ENCODE results near the gene GRIA4.

GRIA4 gene

DNA sequence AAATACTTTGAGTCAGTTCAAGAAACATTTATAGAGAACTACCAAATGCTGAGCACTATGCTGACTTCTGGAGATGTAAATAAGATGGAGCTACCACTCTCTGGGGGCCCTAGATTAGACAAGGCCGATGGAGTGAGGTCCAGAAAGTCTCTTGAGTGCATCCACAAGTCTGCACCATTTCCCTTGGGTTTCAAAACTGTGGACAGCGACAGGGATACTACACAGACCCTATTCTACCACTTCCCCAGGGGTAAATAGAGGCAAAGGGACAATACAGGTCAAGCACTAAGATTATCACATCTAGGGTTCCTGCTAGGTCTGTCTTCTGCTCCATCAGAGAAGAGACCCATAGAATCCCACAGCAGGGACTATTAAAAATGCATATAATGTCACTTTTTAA is 183.2 kb downstream of the GRIA4 start:
- no peak for DNase-seq

DNA sequence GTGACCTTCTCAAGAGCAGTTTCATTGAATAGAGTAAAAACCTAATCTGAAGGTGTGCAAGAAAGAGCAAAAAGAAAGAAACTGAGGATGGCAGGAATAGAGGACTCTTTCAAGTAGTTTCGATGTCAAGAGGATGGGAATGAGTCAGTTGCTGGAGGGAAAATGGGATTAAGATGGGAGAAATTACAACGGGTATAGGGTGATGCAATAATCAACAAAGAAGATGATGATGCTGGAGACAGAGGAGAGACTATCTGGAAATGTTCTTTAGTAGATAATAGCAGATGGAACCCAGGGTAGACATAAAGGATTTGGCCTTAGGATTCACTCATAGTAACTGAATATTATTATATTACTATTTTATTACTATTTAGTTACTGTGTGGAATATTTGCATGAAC is 189.4 kb downstream of the GRIA4 start:
- DNase-seq, result no peak

DNA sequence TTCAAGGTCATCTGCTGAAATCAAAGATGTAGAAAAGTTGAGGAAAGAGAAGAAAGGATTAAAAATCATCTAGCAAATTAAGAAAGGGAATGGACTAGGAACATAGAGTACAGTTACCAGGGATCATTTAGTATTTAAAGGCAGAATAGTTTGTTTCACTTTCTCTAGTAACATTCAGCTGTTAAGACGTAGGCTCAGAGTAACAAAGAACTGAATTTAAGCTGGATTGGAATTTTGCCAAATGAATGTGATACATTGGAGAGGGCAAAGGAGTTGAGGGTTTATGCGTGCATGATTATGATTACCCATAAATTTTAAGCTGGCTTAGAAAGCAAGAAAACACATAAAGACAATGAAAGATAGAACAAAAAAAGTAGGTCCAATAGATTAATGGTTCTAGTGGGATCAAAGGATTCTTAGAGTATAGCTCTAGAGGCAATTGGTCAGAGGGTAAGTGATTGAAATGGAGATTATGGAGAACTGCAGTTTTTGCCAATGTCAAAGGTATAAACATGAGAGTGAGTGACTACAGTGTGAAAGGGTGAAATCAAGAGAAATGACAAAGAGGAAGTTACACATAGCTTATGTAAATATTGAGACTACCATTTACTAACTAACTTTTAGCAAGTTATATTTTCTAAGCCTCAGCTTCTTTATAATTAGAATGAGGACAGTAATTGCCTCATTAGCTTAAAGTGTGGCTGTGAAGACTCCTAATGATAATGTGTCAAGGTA is 190.0 kb downstream of the GRIA4 start:
- DNase-seq, result no peak

DNA sequence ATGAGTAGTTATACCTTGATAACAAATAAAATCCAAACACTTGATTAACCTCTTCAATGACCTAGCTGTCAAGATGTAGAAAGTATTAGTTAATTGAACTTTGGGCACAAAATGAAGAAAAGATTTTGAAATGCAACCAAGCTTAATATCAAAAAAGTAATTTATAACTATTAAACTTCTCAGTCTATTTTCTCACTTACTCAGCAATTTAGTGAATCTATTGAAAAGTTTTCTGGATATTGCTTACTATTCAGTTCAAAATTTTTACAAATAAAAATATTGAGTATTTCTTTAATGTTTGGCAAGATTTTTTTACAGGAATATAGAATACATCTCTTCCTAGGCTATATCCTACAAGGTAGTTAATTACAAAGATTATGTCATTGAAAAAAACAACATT is 192.5 kb downstream of the GRIA4 start:
- DNase-seq, result no peak

GRCh38 chr11:105811242-105811641 is 201.4 kb downstream of the GRIA4 start:
- DNase-seq, result no peak

DNA sequence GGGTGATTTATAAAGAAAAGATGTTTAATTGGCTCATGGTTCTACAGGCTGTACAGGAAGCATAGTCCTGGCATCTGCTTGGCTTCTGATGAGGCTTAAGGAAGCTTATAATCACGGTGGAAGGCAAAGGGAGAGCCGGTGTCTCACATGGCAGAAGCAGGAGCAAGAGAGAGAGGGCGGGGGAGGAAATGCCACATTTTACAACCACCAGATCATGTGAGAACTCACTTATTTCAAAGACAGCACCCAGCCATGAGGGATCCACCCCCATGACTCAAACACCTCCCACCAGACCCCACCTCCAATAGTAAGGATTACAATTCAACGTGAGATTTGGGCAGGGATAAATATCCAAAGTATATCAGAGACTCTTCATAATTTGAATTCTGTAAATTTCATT is 211.5 kb downstream of the GRIA4 start:
- DNase-seq, result no peak

DNA sequence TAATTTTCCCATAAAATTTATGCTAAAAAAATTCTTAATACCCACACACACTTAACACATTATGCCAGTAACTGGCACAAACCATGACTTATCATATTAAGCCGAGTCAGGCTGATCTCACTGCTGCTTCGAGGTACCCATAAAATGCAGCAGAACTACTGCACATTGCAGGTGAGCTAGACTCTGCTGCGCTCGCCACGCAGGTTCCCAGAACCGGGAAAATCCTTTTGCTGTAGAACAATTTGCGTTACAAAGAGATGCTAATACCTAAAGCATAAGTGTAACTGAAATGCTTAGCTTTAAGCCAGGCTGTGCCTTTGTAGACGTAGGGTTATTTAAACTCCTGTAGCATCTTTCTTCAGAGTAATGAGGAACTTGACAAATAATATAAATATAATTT is 211.9 kb downstream of the GRIA4 start:
- DNase-seq, result no peak

- DNase-seq, result no peak
Observed at GRCh38 chr11:105823495-105824033, 213.7 kb downstream of the GRIA4 start.

DNA sequence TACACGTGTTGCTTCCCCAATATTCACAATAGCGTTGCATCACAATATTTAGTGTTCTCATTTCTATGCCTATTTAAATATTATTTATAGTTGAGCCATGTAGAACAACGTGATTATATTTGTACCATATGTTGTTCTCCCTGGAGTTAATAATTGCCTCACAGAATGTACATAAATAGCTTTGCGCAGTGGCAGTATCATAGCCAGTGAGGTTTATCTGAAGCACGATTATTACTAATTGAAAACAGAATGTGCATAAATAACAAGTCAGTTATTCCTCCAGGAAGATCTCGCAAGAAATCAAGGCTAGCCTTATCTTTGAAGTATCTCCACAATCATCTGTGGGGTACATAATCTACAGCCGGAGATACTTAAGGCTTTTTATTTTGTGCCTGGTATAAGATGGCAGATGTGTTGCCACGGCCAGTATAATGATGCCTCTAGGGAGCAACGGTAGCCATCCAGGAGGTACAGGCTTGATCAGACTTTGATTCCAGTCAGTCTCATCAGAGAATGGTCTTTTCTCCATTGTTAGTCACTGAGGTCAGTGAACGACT is 214.7 kb downstream of the GRIA4 start:
- DNase-seq, result no peak

GRCh38 chr11:105825141-105825540 is 215.3 kb downstream of the GRIA4 start:
- DNase-seq, result no peak

GRCh38 chr11:105827906-105828305 is 218.0 kb downstream of the GRIA4 start:
- DNase-seq, result no peak

GRCh38 chr11:105829084-105829483 is 219.2 kb downstream of the GRIA4 start:
- no peak for DNase-seq

DNA sequence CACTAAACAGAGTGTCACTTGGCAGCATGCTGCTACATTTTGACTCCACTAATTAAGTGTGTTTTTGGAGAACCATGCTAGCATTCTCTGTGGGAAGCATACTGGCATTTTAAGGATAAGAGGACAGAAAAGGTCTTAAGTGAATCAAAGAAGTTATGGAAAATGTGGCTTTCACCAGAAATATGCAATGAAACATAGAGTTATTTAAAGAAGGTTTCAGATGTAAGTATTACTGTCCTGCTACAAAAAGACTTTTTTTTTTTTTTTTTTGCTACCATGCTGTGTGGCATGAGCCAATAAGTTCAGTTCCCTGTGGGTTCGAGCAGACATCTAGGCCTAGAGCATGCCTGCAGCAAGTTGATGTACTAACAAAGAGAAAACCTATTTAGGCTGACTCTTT is 224.6 kb downstream of the GRIA4 start:
- no peak for DNase-seq

- no peak for DNase-seq
Observed at GRCh38 chr11:105838668-105839384, 229.0 kb downstream of the GRIA4 start.

- no peak for DNase-seq
Observed at GRCh38 chr11:105840391-105840790, 230.5 kb downstream of the GRIA4 start.

GRCh38 chr11:105852403-105852802 is 242.5 kb downstream of the GRIA4 start:
- DNase-seq, result no peak

DNA sequence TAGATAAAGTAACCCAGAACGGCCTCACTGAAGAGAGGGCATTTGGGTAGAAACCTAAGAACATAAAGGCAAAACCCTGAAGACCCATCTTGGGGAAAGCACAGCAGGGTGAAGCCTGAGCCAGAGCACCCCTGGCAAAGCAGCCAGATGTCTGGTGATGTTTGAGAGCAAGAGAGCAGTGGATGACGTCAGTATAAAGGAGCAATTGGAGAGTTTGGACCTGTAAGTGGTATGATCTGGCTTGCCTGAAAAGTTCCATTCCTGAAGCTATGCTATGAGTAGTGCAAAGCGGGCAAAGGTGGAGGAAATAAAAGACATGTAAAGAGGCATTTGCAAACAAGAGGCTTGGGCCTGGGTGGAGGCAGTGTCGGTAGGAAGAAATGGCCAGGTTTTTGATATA is 244.4 kb downstream of the GRIA4 start:
- no peak for DNase-seq

GRCh38 chr11:105856954-105857353 is 247.1 kb downstream of the GRIA4 start:
- no peak for DNase-seq

DNA sequence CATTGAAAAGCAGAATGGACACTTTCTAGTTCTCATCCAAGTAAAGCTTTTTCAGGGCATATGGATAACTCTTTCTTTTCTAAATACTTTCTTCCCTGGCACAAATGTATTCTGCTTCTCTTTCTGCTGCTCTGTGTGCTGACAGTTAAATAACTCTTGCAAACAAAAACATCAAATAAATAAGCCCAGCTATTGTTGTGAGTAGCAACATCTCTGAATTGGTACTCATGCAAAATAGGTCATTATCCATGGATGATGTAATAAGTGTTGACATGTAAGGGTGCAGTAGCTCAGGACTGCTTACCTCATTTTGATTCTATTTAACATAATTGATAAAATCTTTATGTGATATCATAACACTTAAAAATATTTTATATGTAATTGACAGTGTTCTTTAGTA is 247.9 kb downstream of the GRIA4 start:
- DNase-seq, result no peak

- no peak for DNase-seq
Observed at GRCh38 chr11:105858841-105859240, 249.0 kb downstream of the GRIA4 start.

GRCh38 chr11:105860105-105860504 is 250.2 kb downstream of the GRIA4 start:
- no peak for DNase-seq

DNA sequence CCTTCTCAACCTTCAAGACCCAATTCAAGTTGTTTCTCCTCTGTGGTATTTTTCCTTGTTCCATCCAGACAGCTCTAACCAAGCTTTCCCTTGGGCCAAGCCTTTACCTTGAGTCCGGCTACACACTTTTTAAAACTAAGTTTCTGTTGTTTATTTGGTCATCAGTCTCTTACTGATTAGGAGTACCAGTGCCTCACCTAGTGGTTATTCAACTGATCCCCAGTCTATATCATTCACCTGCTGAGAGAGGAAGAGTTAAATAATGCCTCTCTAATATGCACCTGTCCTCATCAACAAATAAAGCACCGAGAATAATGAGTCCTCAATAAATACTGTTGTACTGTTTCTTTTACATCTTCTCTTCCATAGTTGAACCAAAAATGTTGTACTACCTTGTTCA is 251.4 kb downstream of the GRIA4 start:
- DNase-seq, result no peak

- DNase-seq, result peak; percentile 58
Observed at GRCh38 chr11:105862736-105863367, 253.0 kb downstream of the GRIA4 start.

GRCh38 chr11:105863523-105863922 is 253.7 kb downstream of the GRIA4 start:
- DNase-seq, result no peak
